ENCODE data around the gene AGBL5. TPM values are rescaled to one million over a fixed set of nuclear protein-coding genes. Genes with fewer than 3 reads are reported as not detected.
"Not testable (repeated sequence)": the region's sequence is repeated elsewhere in the genome, so short reads cannot be mapped to it uniquely, and the experiment has no call there.

Gene AGBL5
- total and polyA plus RNA-seq, 2 donors (not counting 1 experiment from before 2014, with no cell fraction given), result 19.8 to 20.9 TPM

DNA sequence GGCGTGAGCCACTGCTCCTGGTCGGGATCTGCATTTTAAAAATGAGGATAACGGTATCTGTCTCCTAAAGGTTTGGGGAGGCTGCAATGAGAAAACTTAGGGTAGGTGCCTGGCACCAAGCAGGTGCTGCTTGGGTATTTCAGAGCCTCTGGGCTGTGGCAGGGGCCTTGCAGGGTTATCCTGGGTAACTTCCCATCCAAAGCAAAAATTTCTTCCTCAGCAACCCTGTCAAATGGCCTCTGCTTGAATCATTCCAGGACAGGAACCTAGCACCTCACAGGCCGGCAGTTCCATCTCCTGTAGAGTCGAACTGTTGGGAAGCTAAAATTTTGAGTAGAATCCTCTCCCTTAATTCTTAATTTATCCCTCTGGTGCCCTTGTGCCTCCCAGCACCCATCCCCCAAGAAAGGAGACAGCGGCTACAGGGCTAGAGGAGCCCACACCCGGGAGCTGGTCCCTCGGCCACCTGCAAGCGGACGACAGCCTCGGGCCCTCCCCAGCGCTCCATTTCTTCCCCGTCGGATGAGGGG, 66.6 kb downstream of the AGBL5 start:
- Histone ChIP-seq H3K4me2 (ENCODE audit: extremely low read depth, insufficient read depth, low read length) (peak overlapping the region; percentile 88), H3K4me3 (replicated peaks in 1 of 4; ENCODE audit: control extremely low read depth in 1 of 4, insufficient read depth in 1 of 4, low read depth in 3 of 4, low read length in 4 of 4) (peak overlapping the region; percentile 6 to 50 (median 42)), H3K27ac (ENCODE audit: insufficient read depth, low read length) (no peak overlapping the region), H3K36me3 (ENCODE audit: control insufficient read depth, insufficient read depth, low read length) (no peaks in the 10 kb centered on the region), H4K20me1 (ENCODE audit: control insufficient read depth, extremely low read depth, insufficient read depth, low read length) (no peaks in the 10 kb centered on the region), H3K9me3 (ENCODE audit: control insufficient read depth, insufficient read depth, low read depth, low read length) (no peaks in the 10 kb centered on the region), H2AFZ (ENCODE audit: low read length) (no peak overlapping the region), H3K27me3 (ENCODE audit: control insufficient read depth, insufficient read depth, low read length) (peaks cover 38% of the 10 kb centered on the region), H3K4me1 (ENCODE audit: control insufficient read depth, extremely low read depth, insufficient read depth, low read length) (no peaks in the 10 kb centered on the region), H3K79me2 (ENCODE audit: control insufficient read depth, insufficient read depth, low read length) (no peaks in the 10 kb centered on the region), H3K9ac (ENCODE audit: insufficient read depth, low read length) (no peak overlapping the region)
- TF ChIP-seq EZH2 (IDR thresholded peaks at IDR 0.05; ENCODE audit: low read length, missing control alignments), result no peak
- TF ChIP-seq, protein P1, sequence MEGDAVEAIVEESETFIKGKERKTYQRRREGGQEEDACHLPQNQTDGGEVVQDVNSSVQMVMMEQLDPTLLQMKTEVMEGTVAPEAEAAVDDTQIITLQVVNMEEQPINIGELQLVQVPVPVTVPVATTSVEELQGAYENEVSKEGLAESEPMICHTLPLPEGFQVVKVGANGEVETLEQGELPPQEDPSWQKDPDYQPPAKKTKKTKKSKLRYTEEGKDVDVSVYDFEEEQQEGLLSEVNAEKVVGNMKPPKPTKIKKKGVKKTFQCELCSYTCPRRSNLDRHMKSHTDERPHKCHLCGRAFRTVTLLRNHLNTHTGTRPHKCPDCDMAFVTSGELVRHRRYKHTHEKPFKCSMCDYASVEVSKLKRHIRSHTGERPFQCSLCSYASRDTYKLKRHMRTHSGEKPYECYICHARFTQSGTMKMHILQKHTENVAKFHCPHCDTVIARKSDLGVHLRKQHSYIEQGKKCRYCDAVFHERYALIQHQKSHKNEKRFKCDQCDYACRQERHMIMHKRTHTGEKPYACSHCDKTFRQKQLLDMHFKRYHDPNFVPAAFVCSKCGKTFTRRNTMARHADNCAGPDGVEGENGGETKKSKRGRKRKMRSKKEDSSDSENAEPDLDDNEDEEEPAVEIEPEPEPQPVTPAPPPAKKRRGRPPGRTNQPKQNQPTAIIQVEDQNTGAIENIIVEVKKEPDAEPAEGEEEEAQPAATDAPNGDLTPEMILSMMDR (conservative IDR thresholded peaks at IDR 0.05 in 1 of 2, IDR thresholded peaks at IDR 0.05 in 1 of 2; ENCODE audit: low read depth in 1 of 2, low read length in 2 of 2), result no peak
- no peak for DNase-seq (ENCODE audit: low read depth in 2 of 2)

DNA sequence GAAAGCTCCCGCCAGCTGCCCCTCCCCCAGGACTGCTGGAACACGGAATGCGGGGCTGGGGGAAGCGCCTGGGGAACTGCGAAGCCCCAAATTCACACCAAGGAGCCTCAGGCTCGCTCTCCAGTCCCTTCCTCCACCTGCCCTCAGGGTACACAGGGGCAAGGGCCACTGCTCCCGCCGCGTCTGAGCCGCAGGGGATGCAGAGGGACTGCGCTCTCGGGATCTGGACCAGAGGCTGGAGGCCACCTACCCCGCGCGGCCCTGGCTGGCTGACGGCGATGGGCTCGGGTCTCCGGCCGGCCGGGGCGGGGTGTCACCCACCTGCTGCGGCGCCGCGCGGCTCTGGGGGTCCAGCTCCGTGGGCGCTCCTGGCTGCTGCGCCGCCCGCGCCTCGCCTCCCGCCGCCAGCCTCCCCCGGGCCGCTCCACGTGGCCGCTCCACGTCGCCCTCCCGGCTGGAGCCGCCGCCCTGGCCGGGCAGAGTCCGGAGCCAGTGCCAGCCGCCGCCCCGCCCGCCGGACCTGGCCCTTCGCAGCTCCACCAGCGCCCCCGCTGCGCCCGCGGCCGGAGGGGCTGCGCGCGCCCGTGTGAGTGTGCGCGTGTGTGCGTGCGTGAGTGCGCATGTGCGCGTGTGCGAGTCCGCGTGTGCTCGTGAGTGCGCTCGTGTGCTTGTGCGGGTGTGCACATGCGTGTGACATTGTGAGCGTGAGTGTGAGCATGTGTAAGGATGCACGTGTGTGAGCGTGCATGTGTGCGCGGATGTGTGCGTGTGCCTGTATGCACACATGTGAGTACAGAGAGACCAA, 67.3 kb downstream of the AGBL5 start, which contains the start of gene CGREF1:
Gene CGREF1, minus strand, starts transcription at position 604 of the 805 bp plus-strand sequence. CDS start 14,762 bp downstream, outside the sequence.
- no peaks in the 10 kb centered on the region for H4K20me1 ChIP-seq (ENCODE audit: control insufficient read depth, extremely low read depth, insufficient read depth, low read length)
- no peak for DNase-seq (ENCODE audit: low read depth in 2 of 2)
- H3K4me3 ChIP-seq (replicated peaks in 1 of 4; ENCODE audit: control extremely low read depth in 1 of 4, insufficient read depth in 1 of 4, low read depth in 3 of 4, low read length in 4 of 4), result peak within 1 kb of the TSS; percentile 6 to 50 (median 42)
- H3K9ac ChIP-seq (ENCODE audit: insufficient read depth, low read length), result no peak within 1 kb of the TSS
- H3K4me1 ChIP-seq (ENCODE audit: control insufficient read depth, extremely low read depth, insufficient read depth, low read length), result no peaks in the 10 kb centered on the region
- H3K36me3 ChIP-seq (ENCODE audit: control insufficient read depth, insufficient read depth, low read length), result no peaks in the 10 kb centered on the region
- H3K27ac ChIP-seq (ENCODE audit: insufficient read depth, low read length), result no peak within 1 kb of the TSS
- TF ChIP-seq, protein P1 (conservative IDR thresholded peaks at IDR 0.05 in 1 of 2, IDR thresholded peaks at IDR 0.05 in 1 of 2; ENCODE audit: low read depth in 1 of 2, low read length in 2 of 2), result no peak
- peak; percentile 76 for TF ChIP-seq EZH2 (IDR thresholded peaks at IDR 0.05; ENCODE audit: low read length, missing control alignments)
- peak within 1 kb of the TSS; percentile 88 for H3K4me2 ChIP-seq (ENCODE audit: extremely low read depth, insufficient read depth, low read length)
- no peaks in the 10 kb centered on the region for H3K79me2 ChIP-seq (ENCODE audit: control insufficient read depth, insufficient read depth, low read length)
- peak within 1 kb of the TSS; percentile 3 for H2AFZ ChIP-seq (ENCODE audit: low read length)
- no peaks in the 10 kb centered on the region for H3K9me3 ChIP-seq (ENCODE audit: control insufficient read depth, insufficient read depth, low read depth, low read length)
- H3K27me3 ChIP-seq (ENCODE audit: control insufficient read depth, insufficient read depth, low read length), result peaks cover 39% of the 10 kb centered on the region

DNA sequence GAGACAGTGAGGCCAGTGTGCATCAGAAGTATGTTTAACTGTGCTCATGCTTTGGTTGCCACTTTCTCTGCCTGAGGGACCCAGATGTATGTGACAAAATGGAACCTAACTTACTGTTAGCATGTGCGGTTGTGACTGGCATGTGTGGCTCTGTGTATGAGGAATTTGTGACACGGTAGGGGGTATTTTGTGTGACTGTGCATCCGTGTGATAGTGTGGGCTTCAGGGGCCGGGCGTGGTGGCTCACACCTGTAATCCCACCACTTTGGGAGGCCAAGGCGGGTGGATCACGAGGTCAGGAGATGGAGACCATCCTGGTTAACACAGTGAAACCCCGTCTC, 67.8 kb downstream of the AGBL5 start:
- not testable (repeated sequence) for H3K36me3 ChIP-seq (ENCODE audit: control insufficient read depth, insufficient read depth, low read length); H3K9ac ChIP-seq (ENCODE audit: insufficient read depth, low read length); H3K27ac ChIP-seq (ENCODE audit: insufficient read depth, low read length); H3K79me2 ChIP-seq (ENCODE audit: control insufficient read depth, insufficient read depth, low read length); H3K9me3 ChIP-seq (ENCODE audit: control insufficient read depth, insufficient read depth, low read depth, low read length); H3K4me1 ChIP-seq (ENCODE audit: control insufficient read depth, extremely low read depth, insufficient read depth, low read length); DNase-seq (ENCODE audit: low read depth in 2 of 2); H4K20me1 ChIP-seq (ENCODE audit: control insufficient read depth, extremely low read depth, insufficient read depth, low read length)
- H3K4me3 ChIP-seq (replicated peaks in 1 of 4; ENCODE audit: control extremely low read depth in 1 of 4, insufficient read depth in 1 of 4, low read depth in 3 of 4, low read length in 4 of 4), result peak overlapping the region in 3 of 4 experiments; percentile 28 to 47 (median 38)
- H3K4me2 ChIP-seq (ENCODE audit: extremely low read depth, insufficient read depth, low read length), result peak overlapping the region; percentile 88
- H2AFZ ChIP-seq (ENCODE audit: low read length), result peak overlapping the region; percentile 3
- H3K27me3 ChIP-seq (ENCODE audit: control insufficient read depth, insufficient read depth, low read length), result peaks cover 39% of the 10 kb centered on the region

Other genes with a start within 250 kb of the AGBL5 start
- gene DPYSL5, start 203.5 kb upstream of the AGBL5 start, total RNA-seq, result not detected in 2 replicates
- not detected in 2 replicates for gene DPYSL5, start 203.5 kb upstream of the AGBL5 start, polyA plus RNA-seq
- 2.8 and 7.9 TPM in 2 replicates for gene MAPRE3, start 81.0 kb upstream of the AGBL5 start, total RNA-seq
- gene MAPRE3, start 81.0 kb upstream of the AGBL5 start, polyA plus RNA-seq, result 13.9 and 21.0 TPM in 2 replicates
- 17.5 and 22.6 TPM in 2 replicates for gene TMEM214, start 18.7 kb upstream of the AGBL5 start, total RNA-seq
- 115 and 127 TPM in 2 replicates for gene TMEM214, start 18.7 kb upstream of the AGBL5 start, polyA plus RNA-seq
- 479 and 505 TPM in 2 replicates for gene OST4, start 20.0 kb downstream of the AGBL5 start, total RNA-seq
- gene OST4, start 20.0 kb downstream of the AGBL5 start, polyA plus RNA-seq, result 1,054 and 1,265 TPM in 2 replicates
- 187 and 251 TPM in 2 replicates for gene EMILIN1, start 26.9 kb downstream of the AGBL5 start, total RNA-seq
- 44.3 and 46.8 TPM in 2 replicates for gene EMILIN1, start 26.9 kb downstream of the AGBL5 start, polyA plus RNA-seq
- gene KHK, start 35.1 kb downstream of the AGBL5 start, total RNA-seq, result 1.0 and 1.3 TPM in 2 replicates
- 0.17 and 0.54 TPM in 2 replicates for gene KHK, start 35.1 kb downstream of the AGBL5 start, polyA plus RNA-seq
- gene CGREF1, start 67.5 kb downstream of the AGBL5 start, total RNA-seq, result 2.3 and 10.0 TPM in 2 replicates
- 1.5 and 1.9 TPM in 2 replicates for gene CGREF1, start 67.5 kb downstream of the AGBL5 start, polyA plus RNA-seq
- 0.17 and 0.26 TPM in 2 replicates for gene ABHD1, start 72.1 kb downstream of the AGBL5 start, total RNA-seq
- gene ABHD1, start 72.1 kb downstream of the AGBL5 start, polyA plus RNA-seq, result 0.08 and 0.10 TPM in 2 replicates
- gene PREB, start 83.0 kb downstream of the AGBL5 start, total RNA-seq, result 36.0 and 39.8 TPM in 2 replicates
- gene PREB, start 83.0 kb downstream of the AGBL5 start, polyA plus RNA-seq, result 42.9 and 48.5 TPM in 2 replicates
- gene PRR30, start 87.7 kb downstream of the AGBL5 start, total RNA-seq, result not detected in 2 replicates
- gene PRR30, start 87.7 kb downstream of the AGBL5 start, polyA plus RNA-seq, result not detected in 2 replicates
- under 0.01 TPM in 1 of 2 replicates, not detected in the other for gene TCF23, start 97.3 kb downstream of the AGBL5 start, total RNA-seq
- gene TCF23, start 97.3 kb downstream of the AGBL5 start, polyA plus RNA-seq, result not detected in 2 replicates
- gene ATRAID, start 160.4 kb downstream of the AGBL5 start, total RNA-seq, result 202 and 235 TPM in 2 replicates
- gene ATRAID, start 160.4 kb downstream of the AGBL5 start, polyA plus RNA-seq, result 176 and 238 TPM in 2 replicates
- gene SLC5A6, start 160.6 kb downstream of the AGBL5 start, total RNA-seq, result 13.9 and 18.5 TPM in 2 replicates
- gene SLC5A6, start 160.6 kb downstream of the AGBL5 start, polyA plus RNA-seq, result 11.5 and 21.0 TPM in 2 replicates
- gene CAD, start 165.7 kb downstream of the AGBL5 start, total RNA-seq, result 32.0 and 33.1 TPM in 2 replicates
- gene CAD, start 165.7 kb downstream of the AGBL5 start, polyA plus RNA-seq, result 11.9 and 21.5 TPM in 2 replicates
- gene SLC30A3, start 211.4 kb downstream of the AGBL5 start, total RNA-seq, result under 0.01 TPM in 1 of 2 replicates, not detected in the other
- gene SLC30A3, start 211.4 kb downstream of the AGBL5 start, polyA plus RNA-seq, result 0.12 and 0.38 TPM in 2 replicates
- not detected in 2 replicates for gene DNAJC5G, start 223.8 kb downstream of the AGBL5 start, total RNA-seq
- gene DNAJC5G, start 223.8 kb downstream of the AGBL5 start, polyA plus RNA-seq, result not detected in 2 replicates
- gene TRIM54, start 230.8 kb downstream of the AGBL5 start, total RNA-seq, result 0.17 TPM in 1 of 2 replicates, not detected in the other
- gene TRIM54, start 230.8 kb downstream of the AGBL5 start, polyA plus RNA-seq, result 0.06 TPM in 1 of 2 replicates, not detected in the other

Measured in fibroblast of lung (primary cell).